GM12878 (cell line): ENCODE data around the gene ZNF121. TPM values are rescaled to one million over a fixed set of nuclear protein-coding genes. Genes with fewer than 3 reads are reported as not detected.

Experiments
- CEBPZ ChIP-seq: fragments of 150-350 bp; IDR thresholded peaks from 2 replicates; pipeline ENCODE4 v1.6.1; 2016; ENCODE audit warnings: low read depth, low read length
- CHD1 ChIP-seq: IDR thresholded peaks from 2 replicates; pipeline ENCODE4 v1.6.1; 2012; ENCODE audit warnings: low read depth, low read length, improper control_type of control experiment
- CREM ChIP-seq: IDR thresholded peaks from 2 replicates; pipeline ENCODE4 v1.6.1; 2014; ENCODE audit warnings: antibody characterized with exemption, low read depth
- CUX1 ChIP-seq: IDR thresholded peaks from 2 replicates; pipeline ENCODE4 v1.6.1; 2012; ENCODE audit warnings: improper control_type of control experiment, low read depth, low read length; ENCODE audit not compliant: insufficient replicate concordance
- JUNB ChIP-seq: IDR thresholded peaks from 2 replicates; pipeline ENCODE4 v1.6.1; 2016; ENCODE audit warnings: antibody characterized with exemption, mild to moderate bottlenecking
- KAT2A ChIP-seq: conservative IDR thresholded peaks from 2 replicates; pipeline ENCODE4 v1.6.1; 2011; ENCODE audit warnings: low read depth, low read length; ENCODE audit not compliant: control insufficient read depth
- KLF5 ChIP-seq: fragments of 450-650 bp; IDR thresholded peaks from 2 replicates; pipeline ENCODE4 v1.6.1; 2014; ENCODE audit warnings: mild to moderate bottlenecking; ENCODE audit not compliant: partially characterized antibody
- MEF2A ChIP-seq: IDR thresholded peaks from 2 replicates; pipeline ENCODE4 v1.6.1; 2011; ENCODE audit warnings: low read depth, mild to moderate bottlenecking, low read length, moderate library complexity; ENCODE audit not compliant: insufficient read depth
- NR2C1 ChIP-seq: fragments of 450-650 bp; IDR thresholded peaks from 2 replicates; pipeline ENCODE4 v1.6.1; 2017; ENCODE audit warnings: antibody characterized with exemption, mild to moderate bottlenecking, moderate library complexity
- SMAD1 ChIP-seq: fragments of 450-650 bp; IDR thresholded peaks from 2 replicates; pipeline ENCODE4 v1.6.1; 2018; ENCODE audit warnings: mild to moderate bottlenecking, low read depth; ENCODE audit not compliant: partially characterized antibody
- USF2 ChIP-seq: IDR thresholded peaks from 2 replicates; pipeline ENCODE4 v1.6.1; 2011; ENCODE audit warnings: low read depth, low read length, improper control_type of control experiment, borderline replicate concordance
- ZBTB11 ChIP-seq: fragments of 450-650 bp; formaldehyde crosslinking; IDR thresholded peaks from 2 replicates; pipeline ENCODE4 v1.5.0; 2022; ENCODE audit warnings: mild to moderate bottlenecking, missing genetic modification characterization
- ZNF622 ChIP-seq: fragments of 450-650 bp; IDR thresholded peaks from 2 replicates; pipeline ENCODE4 v1.6.1; 2017; ENCODE audit warnings: mild to moderate bottlenecking, inconsistent platforms
- polyA plus RNA-seq, 11 experiments: library from polyadenylated mRNA; depleted of rRNA in 4 of 11; unstranded in 6 of 11; stranded (reverse) in 5 of 11; fragments of >200 nt; fragmentation: Nextera tagmentation in 4 of 11; fragmentation: Illumina TruSeq in 1 of 11; extraction: Ambion mirVana in 4 of 11; extraction: Trizol in 1 of 11; gene quantifications; 1 replicate in 1 of 11; 2 replicates in 10 of 11; pipeline versions ENCODE4 v1.2.1 to v1.2.3, GENCODE V29; 2011 to 2016; ENCODE audit warnings: inconsistent platforms in 2 of 11, missing spikeins in 2 of 11, low read depth in 1 of 11
- total RNA-seq, 4 experiments: library from RNA; depleted of rRNA in 3 of 4; stranded (reverse); fragments of >200 nt in 3 of 4; fragmentation: Illumina TruSeq in 1 of 4; extraction: Trizol in 1 of 4; gene quantifications; 2 replicates each; pipeline versions ENCODE4 v1.2.1 to v1.2.3, GENCODE V29; 2013 to 2021

ZNF121 gene
- total and polyA plus RNA-seq, 10 of the 15 experiments (the other 5 are each of a cell fraction or from before 2014, with no cell fraction given): 4.8 to 75.0 (median 17.7) TPM

- no peak for TF ChIP-seq USF2
- TF ChIP-seq ZBTB11 (CRISPR knock-in tag): peak; percentile 91
- TF ChIP-seq CUX1: peak; percentile 28
- peak; percentile 98 for TF ChIP-seq CREM
- TF ChIP-seq MEF2A: no peak
- TF ChIP-seq KAT2A: no peak
- peak; percentile 60 for TF ChIP-seq NR2C1
- peak; percentile 88 for TF ChIP-seq KLF5
- peak; percentile 81; the same call in 1 of the 2 replicates for TF ChIP-seq CHD1
- TF ChIP-seq CEBPZ: no peak
- no peak for TF ChIP-seq ZNF622
- TF ChIP-seq JUNB: peak; percentile 39; the same call in 1 of the 2 replicates
- no peak for TF ChIP-seq SMAD1
Observed at GRCh38 chr19:9621156-9622037, 37.1 kb upstream of the ZNF121 start, which contains the start of gene ZNF561 (continued).
